Breast epithelium (tissue), 3 donors: Measurements from ENCODE around the gene HPCAL4.

Experiments used
- CTCF ChIP-seq, 3 donors: fragments of 450-650 bp; IDR thresholded peaks; one replicate each; pipeline ENCODE4 v1.5.1; 2016 to 2017; ENCODE audit warnings: antibody characterized with exemption in 3 of 3, mild to moderate bottlenecking in 3 of 3, moderate library complexity in 3 of 3
- POLR2A ChIP-seq: fragments of 450-650 bp; IDR thresholded peaks from one replicate; pipeline ENCODE4 v1.6.1; 2016; ENCODE audit warnings: antibody characterized with exemption, mild to moderate bottlenecking, moderate library complexity

GRCh38 chr1:39638965-39639304 is 52.3 kb downstream of the HPCAL4 start:
- TF ChIP-seq CTCF (IDR thresholded peaks at IDR 0.05) (no peak), POLR2A (no peak)
